ENCODE results near the gene RPS14. TPM values are rescaled to one million over a fixed set of nuclear protein-coding genes. Genes with fewer than 3 reads are reported as not detected.

The RPS14 gene
- total and polyA plus RNA-seq, 5 donors = 1,254 to 1,870 (median 1,386) TPM

- 83% methylated on average over 2 of the region's 2 CpGs for WGBS
- Histone ChIP-seq H3K27ac (ENCODE audit: low read length) (peak overlapping the region; percentile 59), H3K4me1 (ENCODE audit: control insufficient read depth, insufficient read depth, low read length) (peaks cover 45% of the 10 kb centered on the region), H3K9me3 (ENCODE audit: control insufficient read depth, low read length) (no peaks in the 10 kb centered on the region), H3K27me3 (ENCODE audit: control insufficient read depth, insufficient read depth) (no peaks in the 10 kb centered on the region), H3K4me3 (ENCODE audit: low read length) (no peak overlapping the region)
- intact Hi-C loops (cut with DNase I) = no loop called here
- DNase-seq (no peak), ATAC-seq (no peak)
Measured at GRCh38 chr5:150490296-150490669, 40.7 kb upstream of the RPS14 start.

GRCh38 chr5:150489360-150490295 lies 40.1 kb upstream of the RPS14 start:
- Histone ChIP-seq H3K4me3 (ENCODE audit: low read length) (no peak overlapping the region), H3K27me3 (ENCODE audit: control insufficient read depth, insufficient read depth) (no peaks in the 10 kb centered on the region), H3K4me1 (ENCODE audit: control insufficient read depth, insufficient read depth, low read length) (peaks cover 45% of the 10 kb centered on the region), H3K27ac (ENCODE audit: low read length) (peak overlapping the region; percentile 99), H3K9me3 (ENCODE audit: control insufficient read depth, low read length) (no peaks in the 10 kb centered on the region)
- intact Hi-C loops (cut with DNase I) = loop anchor here (5.0 kb wide), 1 partner anchor 33 kb away; no protein-coding TSS in a partner anchor
- ATAC-seq = peak in 1 of 2 donors; percentile 2
- peak in 2 of 3 donors; percentile 31 to 72 for DNase-seq
- WGBS = 32% methylated on average over 9 of the region's 9 CpGs

- intact Hi-C loops (cut with DNase I) = loop anchor here (5.0 kb wide), 1 partner anchor 34 kb away; no protein-coding TSS in a partner anchor
Measured at GRCh38 chr5:150488519-150489359, 39.2 kb upstream of the RPS14 start.

GRCh38 chr5:150487199-150488061 lies 37.9 kb upstream of the RPS14 start:
- Histone ChIP-seq H3K4me1 (ENCODE audit: control insufficient read depth, insufficient read depth, low read length) (peaks cover 41% of the 10 kb centered on the region), H3K4me3 (ENCODE audit: low read length) (peak overlapping the region; percentile 100), H3K27ac (ENCODE audit: low read length) (peak overlapping the region; percentile 99), H3K9me3 (ENCODE audit: control insufficient read depth, low read length) (no peaks in the 10 kb centered on the region), H3K27me3 (ENCODE audit: control insufficient read depth, insufficient read depth) (no peaks in the 10 kb centered on the region)
- 27% methylated on average over 10 of the region's 10 CpGs for WGBS
- peak; percentile 47 to 76 (median 73) for DNase-seq
- intact Hi-C loops (cut with DNase I) = loop anchor here (5.0 kb wide), 1 partner anchor 35 kb away; no protein-coding TSS in a partner anchor
- peak; percentile 34 to 45 for ATAC-seq

More at GRCh38 chr5:150488519-150489359, 39.2 kb upstream of the RPS14 start:
- H3K4me1 ChIP-seq (ENCODE audit: control insufficient read depth, insufficient read depth, low read length) = peaks cover 45% of the 10 kb centered on the region
- H3K4me3 ChIP-seq (ENCODE audit: low read length) = no peak overlapping the region
- ATAC-seq (peak; percentile 64 to 75), DNase-seq (peak; percentile 82 to 94 (median 92))
- H3K27ac ChIP-seq (ENCODE audit: low read length) = peak overlapping the region; percentile 99
- H3K9me3 ChIP-seq (ENCODE audit: control insufficient read depth, low read length) = no peaks in the 10 kb centered on the region
- no peaks in the 10 kb centered on the region for H3K27me3 ChIP-seq (ENCODE audit: control insufficient read depth, insufficient read depth)
- WGBS = 12% methylated on average over 11 of the region's 11 CpGs

- WGBS = under 1% methylated on average over 60 of the region's 60 CpGs
- Histone ChIP-seq H3K27me3 (ENCODE audit: control insufficient read depth, insufficient read depth) (no peaks in the 10 kb centered on the region), H3K4me1 (ENCODE audit: control insufficient read depth, insufficient read depth, low read length) (peaks cover 35% of the 10 kb centered on the region), H3K4me3 (ENCODE audit: low read length) (peak overlapping the region; percentile 100), H3K9me3 (ENCODE audit: control insufficient read depth, low read length) (no peaks in the 10 kb centered on the region), H3K27ac (ENCODE audit: low read length) (peak overlapping the region; percentile 99)
- DNase-seq (peak; percentile 60 to 85 (median 80)), ATAC-seq (peak; percentile 13 to 35)
- intact Hi-C loops (cut with DNase I) = loop anchor here (5.0 kb wide), 1 partner anchor 36 kb away; no protein-coding TSS in a partner anchor
Measured at GRCh38 chr5:150486402-150487198, 37.1 kb upstream of the RPS14 start.

GRCh38 chr5:150485693-150486401 lies 36.3 kb upstream of the RPS14 start:
- Histone ChIP-seq H3K27me3 (ENCODE audit: control insufficient read depth, insufficient read depth) (no peaks in the 10 kb centered on the region), H3K27ac (ENCODE audit: low read length) (peak overlapping the region; percentile 99), H3K4me1 (ENCODE audit: control insufficient read depth, insufficient read depth, low read length) (peaks cover 31% of the 10 kb centered on the region), H3K4me3 (ENCODE audit: low read length) (peak overlapping the region; percentile 100), H3K9me3 (ENCODE audit: control insufficient read depth, low read length) (no peaks in the 10 kb centered on the region)
- DNase-seq = peak; percentile 81 to 92 (median 92)
- ATAC-seq = peak; percentile 57 to 65
- under 1% methylated on average over 89 of the region's 90 CpGs for WGBS
- intact Hi-C loops (cut with DNase I) = loop anchor here (5.0 kb wide), 1 partner anchor 36 kb away; no protein-coding TSS in a partner anchor

- Histone ChIP-seq H3K9me3 (ENCODE audit: control insufficient read depth, low read length) (no peaks in the 10 kb centered on the region), H3K4me3 (ENCODE audit: low read length) (peak overlapping the region; percentile 100), H3K4me1 (ENCODE audit: control insufficient read depth, insufficient read depth, low read length) (peaks cover 24% of the 10 kb centered on the region), H3K27me3 (ENCODE audit: control insufficient read depth, insufficient read depth) (no peaks in the 10 kb centered on the region), H3K27ac (ENCODE audit: low read length) (peak overlapping the region; percentile 99)
- ATAC-seq (peak in 1 of 2 donors; percentile 4), DNase-seq (no peak)
- WGBS = 12% methylated on average over 28 of the region's 28 CpGs
- intact Hi-C loops (cut with DNase I) = loop anchor here (5.0 kb wide), 1 partner anchor 37 kb away; no protein-coding TSS in a partner anchor
Measured at GRCh38 chr5:150484964-150485692, 35.6 kb upstream of the RPS14 start.

GRCh38 chr5:150481972-150482406 lies 32.5 kb upstream of the RPS14 start:
- no peak for DNase-seq
- no peak overlapping the region for H3K4me3 ChIP-seq (ENCODE audit: low read length)
- ATAC-seq = no peak
- intact Hi-C loops (cut with DNase I) = no loop called here
- H3K27ac ChIP-seq (ENCODE audit: low read length) = no peak overlapping the region
- 53% methylated on average over 6 of the region's 6 CpGs for WGBS
- H3K4me1 ChIP-seq (ENCODE audit: control insufficient read depth, insufficient read depth, low read length) = no peaks in the 10 kb centered on the region
- H3K9me3 ChIP-seq (ENCODE audit: control insufficient read depth, low read length) = no peaks in the 10 kb centered on the region
- H3K27me3 ChIP-seq (ENCODE audit: control insufficient read depth, insufficient read depth) = no peaks in the 10 kb centered on the region

GRCh38 chr5:150481708-150481965 lies 32.1 kb upstream of the RPS14 start:
- no peak overlapping the region for H3K4me3 ChIP-seq (ENCODE audit: low read length)
- H3K4me1 ChIP-seq (ENCODE audit: control insufficient read depth, insufficient read depth, low read length) = no peaks in the 10 kb centered on the region
- H3K27me3 ChIP-seq (ENCODE audit: control insufficient read depth, insufficient read depth) = no peaks in the 10 kb centered on the region
- intact Hi-C loops (cut with DNase I) = no loop called here
- DNase-seq (no peak), ATAC-seq (no peak)
- no peak overlapping the region for H3K27ac ChIP-seq (ENCODE audit: low read length)
- WGBS = 89% methylated on average over 6 of the region's 6 CpGs
- no peaks in the 10 kb centered on the region for H3K9me3 ChIP-seq (ENCODE audit: control insufficient read depth, low read length)

Measured in right cardiac atrium (tissue), 5 donors.